GM12891 (cell line): ENCODE results near the gene SUMO4.

Source experiments
- POLR2AphosphoS5 ChIP-seq: IDR thresholded peaks from 2 replicates; pipeline ENCODE4 v1.6.1; 2011; ENCODE audit warnings: low read depth, low read length, control low read depth
- TAF1 ChIP-seq: IDR thresholded peaks from 2 replicates; pipeline ENCODE4 v1.6.1; 2011; ENCODE audit warnings: low read depth, low read length, control low read depth

DNA sequence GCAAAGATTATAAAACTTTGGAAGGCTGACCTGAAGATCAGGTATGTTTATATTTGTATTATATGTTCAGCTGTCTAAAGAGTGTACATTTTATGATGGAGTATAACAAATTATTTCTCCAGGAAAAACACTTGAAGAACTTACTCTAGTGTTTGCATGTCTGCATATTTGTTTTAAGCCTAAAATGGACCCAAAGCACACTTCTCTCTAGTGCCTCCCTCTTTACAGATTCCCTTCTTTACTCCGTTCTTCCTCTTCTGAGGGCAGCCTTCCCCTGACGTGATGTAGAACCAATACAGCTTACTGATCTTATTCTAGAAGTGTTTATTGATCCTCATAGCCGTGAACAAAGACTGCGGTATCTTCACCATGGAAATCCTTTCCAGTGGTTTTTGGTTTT lies 13.9 kb downstream of the SUMO4 start:
- TF ChIP-seq POLR2AphosphoS5 (no peak; the same call in 1 of the 2 replicates), TAF1 (no peak)
